ENCODE measurements around the gene LHFPL3.

The LHFPL3 gene

GRCh38 chr7:104894314-104894713 is 565.9 kb downstream of the LHFPL3 start:
- TF ChIP-seq CTCF (IDR thresholded peaks at IDR 0.05; ENCODE audit: low read depth, low read length), result no peak
- no peak for DNase-seq
- Histone ChIP-seq H3K27me3 (ENCODE audit: insufficient read depth, low read depth, severe bottlenecking) (no peaks in the 10 kb centered on the region), H3K27ac (no peak overlapping the region), H3K4me3 (ENCODE audit: low read depth, low read length) (no peak overlapping the region), H3K9me3 (ENCODE audit: severe bottlenecking) (no peaks in the 10 kb centered on the region), H3K36me3 (no peaks in the 10 kb centered on the region)

GRCh38 chr7:104894726-104895521 is 566.5 kb downstream of the LHFPL3 start:
- no peak overlapping the region for H3K4me3 ChIP-seq (ENCODE audit: low read depth, low read length)
- no peak overlapping the region for H3K27ac ChIP-seq

GRCh38 chr7:104895522-104896236 is 567.3 kb downstream of the LHFPL3 start:
- Histone ChIP-seq H3K27ac (no peak overlapping the region), H3K9me3 (ENCODE audit: severe bottlenecking) (no peaks in the 10 kb centered on the region), H3K27me3 (ENCODE audit: insufficient read depth, low read depth, severe bottlenecking) (no peaks in the 10 kb centered on the region), H3K4me3 (ENCODE audit: low read depth, low read length) (no peak overlapping the region), H3K36me3 (no peaks in the 10 kb centered on the region)
- DNase-seq, result no peak
- no peak for TF ChIP-seq CTCF (IDR thresholded peaks at IDR 0.05; ENCODE audit: low read depth, low read length)

More at GRCh38 chr7:104894726-104895521, 566.5 kb downstream of the LHFPL3 start:
- TF ChIP-seq CTCF (IDR thresholded peaks at IDR 0.05; ENCODE audit: low read depth, low read length), result no peak
- Histone ChIP-seq H3K27me3 (ENCODE audit: insufficient read depth, low read depth, severe bottlenecking) (no peaks in the 10 kb centered on the region), H3K9me3 (ENCODE audit: severe bottlenecking) (no peaks in the 10 kb centered on the region), H3K36me3 (no peaks in the 10 kb centered on the region)
- no peak for DNase-seq

GRCh38 chr7:104898434-104898833 is 570.0 kb downstream of the LHFPL3 start:
- TF ChIP-seq CTCF (IDR thresholded peaks at IDR 0.05; ENCODE audit: low read depth, low read length), result no peak
- H3K9me3 ChIP-seq (ENCODE audit: severe bottlenecking), result no peaks in the 10 kb centered on the region
- no peak overlapping the region for H3K4me3 ChIP-seq (ENCODE audit: low read depth, low read length)
- no peak for DNase-seq
- no peaks in the 10 kb centered on the region for H3K27me3 ChIP-seq (ENCODE audit: insufficient read depth, low read depth, severe bottlenecking)
- no peaks in the 10 kb centered on the region for H3K36me3 ChIP-seq
- no peak overlapping the region for H3K27ac ChIP-seq

- H3K27ac ChIP-seq, result no peak overlapping the region
- no peak for DNase-seq
- no peaks in the 10 kb centered on the region for H3K9me3 ChIP-seq (ENCODE audit: severe bottlenecking)
- no peak for TF ChIP-seq CTCF (IDR thresholded peaks at IDR 0.05; ENCODE audit: low read depth, low read length)
- H3K27me3 ChIP-seq (ENCODE audit: insufficient read depth, low read depth, severe bottlenecking), result no peaks in the 10 kb centered on the region
- no peaks in the 10 kb centered on the region for H3K36me3 ChIP-seq
- H3K4me3 ChIP-seq (ENCODE audit: low read depth, low read length), result no peak overlapping the region
These were observed 572.3 kb downstream of the LHFPL3 start for GRCh38 chr7:104900525-104901239.
